HEK293 (cell line): ENCODE data around the gene SOHLH2.

ENCODE experiments used
- CTCF ChIA-PET: fragments of 350-600 bp; formaldehyde crosslinking; extraction: SDS; loops from one replicate; lab custom pipeline; 2021; ENCODE audit warnings: antibody characterized with exemption; lab: Yijun Ruan, JAX
- POLR2A ChIA-PET: fragments of 300-600 bp; formaldehyde crosslinking; extraction: SDS; loops from one replicate; lab custom pipeline; 2020; ENCODE audit warnings: antibody characterized with exemption, inconsistent platforms; lab: Yijun Ruan, JAX
- H3K27ac ChIP-seq: fragments of 200-500 bp; sonication (Bioruptor generic); 2 replicates; pipeline ENCODE4 v1.5.1; 2014; ENCODE audit warnings: low read depth, low read length, control low read depth, inconsistent platforms; ENCODE audit errors: extremely low read depth
- H3K36me3 ChIP-seq, 2 experiments: fragments of 200-500 bp in 1 of 2; sonication (Bioruptor generic) in 1 of 2; 1 replicate in 1 of 2; 2 replicates in 1 of 2; pipeline ENCODE4 v1.5.1; 2014 to 2017; ENCODE audit warnings: inconsistent platforms in 2 of 2, low read length in 2 of 2; ENCODE audit not compliant: control insufficient read depth in 2 of 2, insufficient read depth in 1 of 2
- H3K4me1 ChIP-seq: fragments of 200-500 bp; sonication (Bioruptor generic); 2 replicates; pipeline ENCODE4 v1.5.1; 2014; ENCODE audit warnings: mild to moderate bottlenecking, low read length, inconsistent platforms; ENCODE audit not compliant: control insufficient read depth, insufficient read depth
- H3K4me3 ChIP-seq: 2 replicates; pipeline ENCODE4 v1.5.1; 2011; ENCODE audit warnings: low read depth, mild to moderate bottlenecking, control low read depth, low read length, moderate library complexity
- H3K9me3 ChIP-seq: fragments of 200-500 bp; sonication (Bioruptor generic); 2 replicates; pipeline ENCODE4 v1.5.1; 2014; ENCODE audit warnings: low read depth, low read length, inconsistent platforms; ENCODE audit not compliant: control insufficient read depth, insufficient read depth
- BCL6B ChIP-seq: fragments of 450-650 bp; formaldehyde crosslinking; IDR thresholded peaks from 2 replicates; pipeline ENCODE4 v1.5.1; 2017; ENCODE audit warnings: missing biosample characterization, missing genetic modification characterization
- EGR2 ChIP-seq: fragments of 450-650 bp; formaldehyde crosslinking; IDR thresholded peaks from 2 replicates; pipeline ENCODE4 v1.5.1; 2016; ENCODE audit warnings: low read depth, missing biosample characterization, missing genetic modification characterization
- MYNN ChIP-seq: fragments of 450-650 bp; formaldehyde crosslinking; IDR thresholded peaks from 2 replicates; pipeline ENCODE4 v1.5.1; 2016; ENCODE audit warnings: missing biosample characterization, missing genetic modification characterization, borderline replicate concordance
- RBAK ChIP-seq: fragments of 450-650 bp; formaldehyde crosslinking; IDR thresholded peaks from 2 replicates; pipeline ENCODE4 v1.5.1; 2016; ENCODE audit warnings: missing biosample characterization, missing genetic modification characterization
- SCRT1 ChIP-seq: fragments of 450-650 bp; formaldehyde crosslinking; IDR thresholded peaks from 2 replicates; pipeline ENCODE4 v1.5.1; 2016; ENCODE audit warnings: missing biosample characterization, missing genetic modification characterization, borderline replicate concordance
- SP2 ChIP-seq: fragments of 450-650 bp; formaldehyde crosslinking; IDR thresholded peaks from 2 replicates; pipeline ENCODE4 v1.5.1; 2016; ENCODE audit warnings: missing biosample characterization, missing genetic modification characterization
- SP7 ChIP-seq: fragments of 450-650 bp; formaldehyde crosslinking; IDR thresholded peaks from 2 replicates; pipeline ENCODE4 v1.5.1; 2016; ENCODE audit warnings: missing biosample characterization, missing genetic modification characterization
- YY2 ChIP-seq: fragments of 450-650 bp; formaldehyde crosslinking; IDR thresholded peaks from 2 replicates; pipeline ENCODE4 v1.5.1; 2016; ENCODE audit warnings: missing biosample characterization, missing genetic modification characterization
- ZBTB6 ChIP-seq: fragments of 450-650 bp; formaldehyde crosslinking; IDR thresholded peaks from 2 replicates; pipeline ENCODE4 v1.5.1; 2017; ENCODE audit warnings: missing biosample characterization, missing genetic modification characterization
- ZBTB7A ChIP-seq: fragments of 450-650 bp; formaldehyde crosslinking; IDR thresholded peaks from 2 replicates; pipeline ENCODE4 v1.5.1; 2016; ENCODE audit warnings: low read depth, missing biosample characterization, missing genetic modification characterization
- ZFHX2 ChIP-seq: fragments of 450-650 bp; formaldehyde crosslinking; conservative IDR thresholded peaks from 2 replicates; pipeline ENCODE4 v1.5.1; 2016; ENCODE audit warnings: missing biosample characterization, missing genetic modification characterization
- ZNF112 ChIP-seq: fragments of 450-650 bp; formaldehyde crosslinking; IDR thresholded peaks from 2 replicates; pipeline ENCODE4 v1.5.0; 2017; ENCODE audit warnings: missing biosample characterization, missing genetic modification characterization
- ZNF138 ChIP-seq: fragments of 450-650 bp; formaldehyde crosslinking; IDR thresholded peaks from 2 replicates; pipeline ENCODE4 v1.5.1; 2016; ENCODE audit warnings: missing biosample characterization, missing genetic modification characterization, borderline replicate concordance
- ZNF16 ChIP-seq: fragments of 450-650 bp; formaldehyde crosslinking; IDR thresholded peaks from 2 replicates; pipeline ENCODE4 v1.5.1; 2016; ENCODE audit warnings: low read depth, missing biosample characterization, missing genetic modification characterization
- ZNF169 ChIP-seq: fragments of 450-650 bp; formaldehyde crosslinking; IDR thresholded peaks from 2 replicates; pipeline ENCODE4 v1.5.1; 2016; ENCODE audit warnings: missing biosample characterization, missing genetic modification characterization
- ZNF223 ChIP-seq: fragments of 450-650 bp; formaldehyde crosslinking; IDR thresholded peaks from 2 replicates; pipeline ENCODE4 v1.5.1; 2016; ENCODE audit warnings: missing biosample characterization, missing genetic modification characterization
- ZNF311 ChIP-seq: fragments of 450-650 bp; formaldehyde crosslinking; IDR thresholded peaks from 2 replicates; pipeline ENCODE4 v1.5.1; 2017; ENCODE audit warnings: missing biosample characterization, missing genetic modification characterization, borderline replicate concordance
- ZNF341 ChIP-seq: fragments of 450-650 bp; formaldehyde crosslinking; IDR thresholded peaks from 2 replicates; pipeline ENCODE4; 2016; ENCODE audit warnings: low read depth, missing biosample characterization, missing genetic modification characterization
- ZNF350 ChIP-seq: fragments of 450-650 bp; formaldehyde crosslinking; IDR thresholded peaks from 2 replicates; pipeline ENCODE4 v1.5.0; 2017; ENCODE audit warnings: missing biosample characterization, mild to moderate bottlenecking, missing genetic modification characterization
- ZNF416 ChIP-seq: fragments of 450-650 bp; formaldehyde crosslinking; IDR thresholded peaks from 2 replicates; pipeline ENCODE4 v1.5.1; 2016; ENCODE audit warnings: missing biosample characterization, missing genetic modification characterization
- ZNF426 ChIP-seq: fragments of 450-650 bp; formaldehyde crosslinking; IDR thresholded peaks from 2 replicates; pipeline ENCODE4 v1.5.1; 2017; ENCODE audit warnings: missing biosample characterization, missing genetic modification characterization, mild to moderate bottlenecking, inconsistent platforms, moderate library complexity
- ZNF501 ChIP-seq: fragments of 450-650 bp; formaldehyde crosslinking; IDR thresholded peaks from 2 replicates; pipeline ENCODE4 v1.5.1; 2016; ENCODE audit warnings: missing biosample characterization, missing genetic modification characterization
- ZNF513 ChIP-seq: fragments of 450-650 bp; IDR thresholded peaks from 2 replicates; pipeline ENCODE4 v1.5.1; 2018; ENCODE audit warnings: missing biosample characterization, missing genetic modification characterization
- ZNF560 ChIP-seq: fragments of 450-650 bp; formaldehyde crosslinking; IDR thresholded peaks from 2 replicates; pipeline ENCODE4 v1.5.1; 2017; ENCODE audit warnings: missing biosample characterization, missing genetic modification characterization, borderline replicate concordance
- ZNF621 ChIP-seq: fragments of 450-650 bp; formaldehyde crosslinking; IDR thresholded peaks from 2 replicates; pipeline ENCODE4 v1.5.1; 2017; ENCODE audit warnings: missing biosample characterization, missing genetic modification characterization
- ZSCAN4 ChIP-seq: fragments of 450-650 bp; formaldehyde crosslinking; IDR thresholded peaks from 2 replicates; pipeline ENCODE4 v1.5.1; 2017; ENCODE audit warnings: missing biosample characterization, missing genetic modification characterization
- TF ChIP-seq, protein P1 (sequence below): fragments of 450-650 bp; formaldehyde crosslinking; IDR thresholded peaks from 2 replicates; pipeline ENCODE4 v1.5.1; 2016; ENCODE audit warnings: missing biosample characterization, missing genetic modification characterization
- TF ChIP-seq, protein P2 (sequence below): IDR thresholded peaks from 2 replicates; pipeline ENCODE4 v1.6.1; 2011; ENCODE audit warnings: mild to moderate bottlenecking, low read depth, low read length, borderline replicate concordance
- TF ChIP-seq, protein P3 (sequence below): fragments of 450-650 bp; formaldehyde crosslinking; IDR thresholded peaks from 2 replicates; pipeline ENCODE4 v1.5.1; 2017; ENCODE audit warnings: missing biosample characterization, missing genetic modification characterization

Gene SOHLH2

DNA sequence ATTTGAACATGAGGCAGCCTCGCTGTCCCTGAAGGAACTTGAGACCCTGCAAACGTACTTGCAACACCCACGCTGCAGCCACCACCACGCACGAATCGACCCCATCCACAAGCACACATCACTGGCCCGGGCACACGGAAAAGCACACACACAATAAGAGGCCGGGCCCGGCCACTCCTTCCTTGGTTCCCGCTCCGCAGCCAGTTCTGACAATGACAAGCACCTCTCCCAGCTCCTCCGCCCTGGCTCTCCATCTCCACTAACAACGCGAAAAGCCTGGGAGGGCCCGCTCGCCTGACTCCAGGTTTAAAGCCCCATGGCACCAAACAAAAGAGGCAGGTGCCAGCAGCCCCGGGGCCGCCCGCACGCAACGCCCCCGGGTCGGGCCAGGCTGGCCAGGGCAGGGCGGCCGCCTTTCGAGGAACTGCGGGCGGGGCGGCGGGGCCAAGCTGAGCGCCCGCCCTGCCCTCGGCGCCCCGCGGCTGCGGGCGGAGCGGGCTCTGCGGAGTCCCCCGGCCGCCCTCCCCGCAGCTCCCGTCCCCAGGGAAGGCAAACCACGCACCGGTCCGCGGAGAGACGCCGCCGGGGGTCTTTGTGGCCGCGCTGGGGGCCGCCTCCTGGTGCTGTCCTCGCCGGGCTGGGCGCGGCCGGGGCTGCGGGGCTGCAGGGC lies 83.7 kb downstream of the SOHLH2 start:
- ChIA-PET POLR2A (no interaction called here), CTCF (no interaction called here)
- H3K27ac ChIP-seq = peak overlapping the region; percentile 60; the same call in 1 of the 2 replicates
- no peaks in the 10 kb centered on the region for H3K9me3 ChIP-seq
- 0 out of 2 replicates have a peak, but pooled peaks cover 2% of the 10 kb centered on the region for H3K4me1 ChIP-seq
- H3K36me3 ChIP-seq = no peaks in the 10 kb centered on the region
- H3K4me3 ChIP-seq = peak overlapping the region; percentile 54
- TF ChIP-seq RBAK (tag by site-specific recombination) = no peak
- TF ChIP-seq ZNF169 (tag by site-specific recombination) = no peak
- no peak for TF ChIP-seq SP7 (tag by site-specific recombination)
- peak; percentile 58; the same call in 1 of the 2 replicates for TF ChIP-seq ZSCAN4
- no peak for TF ChIP-seq SP2
- no peak for TF ChIP-seq ZNF501 (tag by site-specific recombination)
- no peak for TF ChIP-seq ZNF560 (tag by site-specific recombination)
- TF ChIP-seq BCL6B = no peak
- TF ChIP-seq ZFHX2 (tag by site-specific recombination) = peak; percentile 66
- no peak for TF ChIP-seq YY2 (tag by site-specific recombination)
- no peak for TF ChIP-seq ZNF311 (tag by site-specific recombination)
- no peak for TF ChIP-seq ZNF416 (tag by site-specific recombination)
- TF ChIP-seq, protein P1, sequence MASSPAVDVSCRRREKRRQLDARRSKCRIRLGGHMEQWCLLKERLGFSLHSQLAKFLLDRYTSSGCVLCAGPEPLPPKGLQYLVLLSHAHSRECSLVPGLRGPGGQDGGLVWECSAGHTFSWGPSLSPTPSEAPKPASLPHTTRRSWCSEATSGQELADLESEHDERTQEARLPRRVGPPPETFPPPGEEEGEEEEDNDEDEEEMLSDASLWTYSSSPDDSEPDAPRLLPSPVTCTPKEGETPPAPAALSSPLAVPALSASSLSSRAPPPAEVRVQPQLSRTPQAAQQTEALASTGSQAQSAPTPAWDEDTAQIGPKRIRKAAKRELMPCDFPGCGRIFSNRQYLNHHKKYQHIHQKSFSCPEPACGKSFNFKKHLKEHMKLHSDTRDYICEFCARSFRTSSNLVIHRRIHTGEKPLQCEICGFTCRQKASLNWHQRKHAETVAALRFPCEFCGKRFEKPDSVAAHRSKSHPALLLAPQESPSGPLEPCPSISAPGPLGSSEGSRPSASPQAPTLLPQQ (tag by site-specific recombination) = no peak
- TF ChIP-seq ZNF350 = no peak
- no peak for TF ChIP-seq ZNF138 (tag by site-specific recombination)
- no peak for TF ChIP-seq ZBTB7A
- TF ChIP-seq, protein P2, sequence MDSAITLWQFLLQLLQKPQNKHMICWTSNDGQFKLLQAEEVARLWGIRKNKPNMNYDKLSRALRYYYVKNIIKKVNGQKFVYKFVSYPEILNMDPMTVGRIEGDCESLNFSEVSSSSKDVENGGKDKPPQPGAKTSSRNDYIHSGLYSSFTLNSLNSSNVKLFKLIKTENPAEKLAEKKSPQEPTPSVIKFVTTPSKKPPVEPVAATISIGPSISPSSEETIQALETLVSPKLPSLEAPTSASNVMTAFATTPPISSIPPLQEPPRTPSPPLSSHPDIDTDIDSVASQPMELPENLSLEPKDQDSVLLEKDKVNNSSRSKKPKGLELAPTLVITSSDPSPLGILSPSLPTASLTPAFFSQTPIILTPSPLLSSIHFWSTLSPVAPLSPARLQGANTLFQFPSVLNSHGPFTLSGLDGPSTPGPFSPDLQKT = no peak
- TF ChIP-seq ZNF621 (tag by site-specific recombination) = no peak
- no peak for TF ChIP-seq ZNF112
- no peak for TF ChIP-seq ZNF341 (tag by site-specific recombination)
- peak; percentile 54 for TF ChIP-seq EGR2 (tag by site-specific recombination)
- TF ChIP-seq ZNF16 (tag by site-specific recombination) = no peak
- no peak for TF ChIP-seq ZNF513 (tag by site-specific recombination)
- TF ChIP-seq ZBTB6 (tag by site-specific recombination) = 0 out of 2 replicates have a peak, but pooled peaks have one; percentile 7
- TF ChIP-seq SCRT1 (tag by site-specific recombination) = no peak
- TF ChIP-seq ZNF426 = no peak
- no peak for TF ChIP-seq MYNN
- TF ChIP-seq ZNF223 (tag by site-specific recombination) = no peak
- TF ChIP-seq, protein P3, sequence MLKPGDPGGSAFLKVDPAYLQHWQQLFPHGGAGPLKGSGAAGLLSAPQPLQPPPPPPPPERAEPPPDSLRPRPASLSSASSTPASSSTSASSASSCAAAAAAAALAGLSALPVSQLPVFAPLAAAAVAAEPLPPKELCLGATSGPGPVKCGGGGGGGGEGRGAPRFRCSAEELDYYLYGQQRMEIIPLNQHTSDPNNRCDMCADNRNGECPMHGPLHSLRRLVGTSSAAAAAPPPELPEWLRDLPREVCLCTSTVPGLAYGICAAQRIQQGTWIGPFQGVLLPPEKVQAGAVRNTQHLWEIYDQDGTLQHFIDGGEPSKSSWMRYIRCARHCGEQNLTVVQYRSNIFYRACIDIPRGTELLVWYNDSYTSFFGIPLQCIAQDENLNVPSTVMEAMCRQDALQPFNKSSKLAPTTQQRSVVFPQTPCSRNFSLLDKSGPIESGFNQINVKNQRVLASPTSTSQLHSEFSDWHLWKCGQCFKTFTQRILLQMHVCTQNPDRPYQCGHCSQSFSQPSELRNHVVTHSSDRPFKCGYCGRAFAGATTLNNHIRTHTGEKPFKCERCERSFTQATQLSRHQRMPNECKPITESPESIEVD (tag by site-specific recombination) = no peak
